Measurements from ENCODE around the gene HOXB1.

GRCh38 chr17:48549914-48550501, 19.2 kb upstream of the HOXB1 start:
- no peak for TF ChIP-seq CTCF (optimal IDR thresholded peaks at IDR 0.05 in 1 of 3, IDR thresholded peaks at IDR 0.05 in 1 of 3, conservative IDR thresholded peaks at IDR 0.05 in 1 of 3; ENCODE audit: extremely low read depth in 1 of 3, insufficient read depth in 2 of 3, low read length in 3 of 3)
- TF ChIP-seq EZH2 (IDR thresholded peaks at IDR 0.05; ENCODE audit: low read length): no peak

All from keratinocyte (primary cell).